Measurements from ENCODE around the gene BET1.

The BET1 gene

DNA sequence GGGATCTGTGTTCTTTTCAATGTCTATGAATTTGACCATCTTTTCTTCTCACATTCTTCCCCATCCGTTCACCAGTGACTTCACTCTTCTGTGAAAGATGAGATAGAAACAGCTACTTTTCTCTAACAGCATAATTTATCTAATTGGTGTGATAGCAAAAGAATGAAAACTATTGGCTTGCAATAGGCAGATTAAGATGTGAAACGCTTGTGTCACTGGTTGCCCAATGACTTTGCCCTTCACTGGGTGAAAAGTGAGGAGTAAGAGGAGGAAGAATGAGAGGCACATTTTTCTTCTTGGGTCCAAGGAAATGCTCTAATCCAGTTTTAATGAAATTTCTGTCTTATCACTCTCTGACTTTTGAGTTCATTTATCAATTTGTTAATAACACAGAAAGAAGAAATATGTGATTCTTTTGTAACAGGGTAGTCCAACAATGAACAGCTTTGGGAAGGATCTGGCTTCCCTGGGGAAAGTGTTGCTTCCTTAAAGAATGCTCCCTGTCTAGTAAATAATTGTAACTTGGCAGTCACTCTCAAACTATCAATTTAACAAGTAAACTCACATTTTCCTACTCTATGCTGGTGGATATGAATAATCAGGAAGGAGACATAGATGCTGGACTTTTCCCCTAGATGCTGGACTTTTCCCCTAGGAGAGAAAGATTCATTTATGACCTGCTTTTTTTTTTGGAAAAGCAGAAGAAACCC, 35.1 kb downstream of the BET1 start:
- Histone ChIP-seq H3K36me3 (ENCODE audit: control insufficient read depth in 5 of 5, insufficient read depth in 5 of 5, low read length in 5 of 5) (no peaks in the 10 kb centered on the region), H3K4me1 (ENCODE audit: control insufficient read depth in 5 of 5, insufficient read depth in 5 of 5, low read length in 5 of 5) (peaks cover 0 to 20% (median 14%) of the 10 kb centered on the region in 5 donors), H3K27ac (ENCODE audit: low read depth, low read length) (peak overlapping the region; percentile 81), H3K9me3 (ENCODE audit: control insufficient read depth in 5 of 5, low read length in 5 of 5) (no peaks in the 10 kb centered on the region), H3K4me3 (ENCODE audit: low read depth in 1 of 5, low read length in 5 of 5) (no peak overlapping the region), H3K9ac (ENCODE audit: low read length in 5 of 5) (peak overlapping the region in 1 of 5 donors; percentile 73), H3K27me3 (ENCODE audit: control insufficient read depth in 5 of 5, insufficient read depth in 4 of 5, low read length in 5 of 5) (no peaks in the 10 kb centered on the region)

- Histone ChIP-seq H3K4me3 (ENCODE audit: low read depth in 1 of 5, low read length in 5 of 5) (no peak overlapping the region), H3K36me3 (ENCODE audit: control insufficient read depth in 5 of 5, insufficient read depth in 5 of 5, low read length in 5 of 5) (no peaks in the 10 kb centered on the region), H3K27me3 (ENCODE audit: control insufficient read depth in 5 of 5, insufficient read depth in 4 of 5, low read length in 5 of 5) (no peaks in the 10 kb centered on the region), H3K9me3 (ENCODE audit: control insufficient read depth in 5 of 5, low read length in 5 of 5) (no peaks in the 10 kb centered on the region), H3K9ac (ENCODE audit: low read length in 5 of 5) (no peak overlapping the region), H3K27ac (ENCODE audit: low read depth, low read length) (no peak overlapping the region), H3K4me1 (ENCODE audit: control insufficient read depth in 5 of 5, insufficient read depth in 5 of 5, low read length in 5 of 5) (peaks cover 0 to 16% (median 10%) of the 10 kb centered on the region in 5 donors)
These were observed 39.3 kb downstream of the BET1 start for GRCh38 chr7:93964813-93965212.

DNA sequence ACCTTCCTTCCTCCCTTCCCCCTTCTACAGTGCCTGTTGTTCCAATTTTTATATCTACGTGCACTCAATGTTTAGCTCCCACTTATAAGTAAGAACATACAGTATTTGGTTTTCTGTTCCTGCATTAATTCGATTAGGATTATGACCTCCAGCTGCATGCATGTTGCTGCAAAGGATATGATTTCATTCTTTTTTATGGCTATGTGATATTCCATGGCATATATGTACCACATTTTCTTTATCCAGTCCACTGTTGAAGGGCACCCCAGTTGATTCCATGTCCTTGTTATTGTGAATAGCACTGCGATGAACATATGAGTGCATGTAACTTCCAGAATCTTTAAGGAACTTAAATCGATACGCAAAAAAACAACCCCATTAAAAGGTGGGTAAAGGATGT, 39.9 kb downstream of the BET1 start:
- no peaks in the 10 kb centered on the region for H3K27me3 ChIP-seq (ENCODE audit: control insufficient read depth in 5 of 5, insufficient read depth in 4 of 5, low read length in 5 of 5)
- H3K9ac ChIP-seq (ENCODE audit: low read length in 5 of 5), result no peak overlapping the region
- H3K4me3 ChIP-seq (ENCODE audit: low read depth in 1 of 5, low read length in 5 of 5), result no peak overlapping the region
- no peak overlapping the region for H3K27ac ChIP-seq (ENCODE audit: low read depth, low read length)
- no peaks in the 10 kb centered on the region for H3K9me3 ChIP-seq (ENCODE audit: control insufficient read depth in 5 of 5, low read length in 5 of 5)
- peaks cover 0 to 10% (median 4%) of the 10 kb centered on the region in 5 donors for H3K4me1 ChIP-seq (ENCODE audit: control insufficient read depth in 5 of 5, insufficient read depth in 5 of 5, low read length in 5 of 5)
- no peaks in the 10 kb centered on the region for H3K36me3 ChIP-seq (ENCODE audit: control insufficient read depth in 5 of 5, insufficient read depth in 5 of 5, low read length in 5 of 5)

- Histone ChIP-seq H3K4me3 (ENCODE audit: low read depth in 1 of 5, low read length in 5 of 5) (no peak overlapping the region), H3K4me1 (ENCODE audit: control insufficient read depth in 5 of 5, insufficient read depth in 5 of 5, low read length in 5 of 5) (peaks cover 0 to 5% (median 0%) of the 10 kb centered on the region in 5 donors), H3K36me3 (ENCODE audit: control insufficient read depth in 5 of 5, insufficient read depth in 5 of 5, low read length in 5 of 5) (no peaks in the 10 kb centered on the region), H3K27ac (ENCODE audit: low read depth, low read length) (no peak overlapping the region), H3K9ac (ENCODE audit: low read length in 5 of 5) (no peak overlapping the region), H3K27me3 (ENCODE audit: control insufficient read depth in 5 of 5, insufficient read depth in 4 of 5, low read length in 5 of 5) (no peaks in the 10 kb centered on the region), H3K9me3 (ENCODE audit: control insufficient read depth in 5 of 5, low read length in 5 of 5) (no peaks in the 10 kb centered on the region)
These were observed 43.2 kb downstream of the BET1 start for GRCh38 chr7:93960986-93961385.

DNA sequence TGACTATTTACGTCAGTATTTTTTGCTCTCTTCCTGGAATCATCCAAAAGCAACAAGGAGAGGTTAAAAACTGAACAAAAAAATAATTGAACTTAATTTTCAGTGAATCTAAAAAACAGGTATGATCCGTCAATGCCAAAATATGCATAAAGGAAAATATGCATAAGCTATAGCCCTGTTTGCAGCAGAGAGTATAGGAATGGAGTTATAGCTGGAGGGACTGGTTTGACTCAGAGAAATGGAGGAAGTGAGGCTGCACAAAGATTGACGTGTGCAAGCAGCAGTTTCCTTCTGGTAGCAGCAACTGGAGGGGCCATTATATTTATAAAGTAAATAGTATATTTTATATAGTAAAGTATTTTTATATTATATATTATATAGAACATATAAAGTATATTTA, 45.5 kb downstream of the BET1 start:
- H3K27me3 ChIP-seq (ENCODE audit: control insufficient read depth in 5 of 5, insufficient read depth in 4 of 5, low read length in 5 of 5), result no peaks in the 10 kb centered on the region
- H3K4me1 ChIP-seq (ENCODE audit: control insufficient read depth in 5 of 5, insufficient read depth in 5 of 5, low read length in 5 of 5), result peaks cover 0 to 6% (median 0%) of the 10 kb centered on the region in 5 donors

GRCh38 chr7:93958216-93958615, 45.9 kb downstream of the BET1 start:
- Histone ChIP-seq H3K27me3 (ENCODE audit: control insufficient read depth in 5 of 5, insufficient read depth in 4 of 5, low read length in 5 of 5) (no peaks in the 10 kb centered on the region), H3K27ac (ENCODE audit: low read depth, low read length) (no peak overlapping the region), H3K9ac (ENCODE audit: low read length in 5 of 5) (no peak overlapping the region), H3K4me3 (ENCODE audit: low read depth in 1 of 5, low read length in 5 of 5) (peak overlapping the region in 1 of 5 donors; percentile 2), H3K4me1 (ENCODE audit: control insufficient read depth in 5 of 5, insufficient read depth in 5 of 5, low read length in 5 of 5) (peaks cover 0 to 8% (median 0%) of the 10 kb centered on the region in 5 donors), H3K36me3 (ENCODE audit: control insufficient read depth in 5 of 5, insufficient read depth in 5 of 5, low read length in 5 of 5) (no peaks in the 10 kb centered on the region), H3K9me3 (ENCODE audit: control insufficient read depth in 5 of 5, low read length in 5 of 5) (no peaks in the 10 kb centered on the region)

More for the DNA sequence above, 45.5 kb downstream of the BET1 start:
- no peak overlapping the region for H3K9ac ChIP-seq (ENCODE audit: low read length in 5 of 5)
- no peak overlapping the region for H3K27ac ChIP-seq (ENCODE audit: low read depth, low read length)
- H3K9me3 ChIP-seq (ENCODE audit: control insufficient read depth in 5 of 5, low read length in 5 of 5), result no peaks in the 10 kb centered on the region
- H3K4me3 ChIP-seq (ENCODE audit: low read depth in 1 of 5, low read length in 5 of 5), result peak overlapping the region in 1 of 5 donors; percentile 2
- no peaks in the 10 kb centered on the region for H3K36me3 ChIP-seq (ENCODE audit: control insufficient read depth in 5 of 5, insufficient read depth in 5 of 5, low read length in 5 of 5)

DNA sequence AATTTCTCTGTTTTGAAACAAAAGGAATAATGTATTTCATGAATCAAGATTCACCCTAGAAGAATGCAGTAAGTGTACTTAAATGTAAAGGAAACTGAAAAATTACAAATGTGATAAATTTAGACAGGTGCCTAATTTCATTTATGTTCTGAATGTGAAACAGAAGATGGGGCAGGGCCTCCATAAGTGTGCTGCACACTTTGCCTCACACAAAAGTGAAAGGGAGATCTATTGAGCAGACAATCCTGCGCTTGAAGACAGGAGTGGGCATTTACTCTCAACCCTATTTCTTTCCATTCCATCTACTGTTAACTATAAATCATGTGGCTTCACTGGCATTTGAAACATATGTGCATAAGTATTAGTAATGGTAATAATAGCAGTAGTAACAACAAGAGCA, 46.4 kb downstream of the BET1 start:
- Histone ChIP-seq H3K9ac (ENCODE audit: low read length in 5 of 5) (no peak overlapping the region), H3K36me3 (ENCODE audit: control insufficient read depth in 5 of 5, insufficient read depth in 5 of 5, low read length in 5 of 5) (no peaks in the 10 kb centered on the region), H3K27ac (ENCODE audit: low read depth, low read length) (no peak overlapping the region), H3K9me3 (ENCODE audit: control insufficient read depth in 5 of 5, low read length in 5 of 5) (no peaks in the 10 kb centered on the region), H3K27me3 (ENCODE audit: control insufficient read depth in 5 of 5, insufficient read depth in 4 of 5, low read length in 5 of 5) (no peaks in the 10 kb centered on the region), H3K4me1 (ENCODE audit: control insufficient read depth in 5 of 5, insufficient read depth in 5 of 5, low read length in 5 of 5) (peaks cover 0 to 8% (median 0%) of the 10 kb centered on the region in 5 donors), H3K4me3 (ENCODE audit: low read depth in 1 of 5, low read length in 5 of 5) (no peak overlapping the region)

DNA sequence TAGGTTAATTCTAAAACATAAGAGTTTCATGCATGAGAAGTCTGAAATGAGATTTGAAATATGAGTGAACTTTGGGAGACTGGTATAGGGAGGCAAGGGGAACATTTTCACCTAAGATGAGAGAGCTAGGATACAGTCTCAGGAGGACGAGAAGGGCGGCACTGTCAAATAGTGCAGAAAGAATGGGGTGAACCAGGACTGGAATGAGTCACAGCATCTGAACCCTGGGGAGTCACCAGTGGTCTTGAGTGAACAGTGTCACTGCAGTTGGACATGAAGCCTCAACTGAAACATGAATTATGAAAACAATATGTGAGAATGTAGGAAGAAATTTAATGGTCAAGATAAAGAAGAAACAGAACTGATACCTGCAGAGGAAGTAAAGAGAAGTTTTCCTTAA, 48.9 kb downstream of the BET1 start:
- Histone ChIP-seq H3K36me3 (ENCODE audit: control insufficient read depth in 5 of 5, insufficient read depth in 5 of 5, low read length in 5 of 5) (no peaks in the 10 kb centered on the region), H3K4me1 (ENCODE audit: control insufficient read depth in 5 of 5, insufficient read depth in 5 of 5, low read length in 5 of 5) (peaks cover 0 to 8% (median 0%) of the 10 kb centered on the region in 5 donors), H3K27ac (ENCODE audit: low read depth, low read length) (no peak overlapping the region), H3K9ac (ENCODE audit: low read length in 5 of 5) (no peak overlapping the region), H3K9me3 (ENCODE audit: control insufficient read depth in 5 of 5, low read length in 5 of 5) (no peaks in the 10 kb centered on the region), H3K27me3 (ENCODE audit: control insufficient read depth in 5 of 5, insufficient read depth in 4 of 5, low read length in 5 of 5) (no peaks in the 10 kb centered on the region), H3K4me3 (ENCODE audit: low read depth in 1 of 5, low read length in 5 of 5) (no peak overlapping the region)

GRCh38 chr7:93949423-93949822, 54.7 kb downstream of the BET1 start:
- no peak overlapping the region for H3K9ac ChIP-seq (ENCODE audit: low read length in 5 of 5)
- H3K27ac ChIP-seq (ENCODE audit: low read depth, low read length), result peak overlapping the region; percentile 54

DNA sequence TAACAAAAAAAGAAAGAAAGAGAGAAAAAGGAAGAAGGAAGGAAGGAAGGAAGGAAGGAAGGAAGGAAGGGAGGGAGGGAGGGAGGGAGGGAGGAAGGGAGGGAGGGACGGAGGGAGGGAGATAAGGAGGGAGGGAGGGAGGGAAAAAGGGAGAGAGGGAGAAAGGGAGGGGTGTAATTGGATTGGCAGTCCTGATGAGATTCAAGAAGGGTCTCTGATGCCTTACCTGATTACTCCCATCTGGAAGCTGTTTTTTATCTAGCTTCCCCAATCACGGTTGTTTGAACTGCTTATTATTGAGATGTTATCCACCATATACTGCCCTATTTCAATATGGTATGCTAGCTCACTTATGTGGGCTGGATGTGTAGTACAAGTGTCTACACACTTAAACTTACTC, 55.3 kb downstream of the BET1 start:
- Histone ChIP-seq H3K9ac (ENCODE audit: low read length in 5 of 5) (no peak overlapping the region), H3K36me3 (ENCODE audit: control insufficient read depth in 5 of 5, insufficient read depth in 5 of 5, low read length in 5 of 5) (no peaks in the 10 kb centered on the region), H3K9me3 (ENCODE audit: control insufficient read depth in 5 of 5, low read length in 5 of 5) (no peaks in the 10 kb centered on the region), H3K4me3 (ENCODE audit: low read depth in 1 of 5, low read length in 5 of 5) (no peak overlapping the region), H3K27ac (ENCODE audit: low read depth, low read length) (peak overlapping the region; percentile 54), H3K4me1 (ENCODE audit: control insufficient read depth in 5 of 5, insufficient read depth in 5 of 5, low read length in 5 of 5) (peaks cover 0 to 36% (median 0%) of the 10 kb centered on the region in 5 donors), H3K27me3 (ENCODE audit: control insufficient read depth in 5 of 5, insufficient read depth in 4 of 5, low read length in 5 of 5) (no peaks in the 10 kb centered on the region)

More at GRCh38 chr7:93949423-93949822, 54.7 kb downstream of the BET1 start:
- Histone ChIP-seq H3K4me3 (ENCODE audit: low read depth in 1 of 5, low read length in 5 of 5) (no peak overlapping the region), H3K4me1 (ENCODE audit: control insufficient read depth in 5 of 5, insufficient read depth in 5 of 5, low read length in 5 of 5) (peaks cover 0 to 31% (median 0%) of the 10 kb centered on the region in 5 donors), H3K36me3 (ENCODE audit: control insufficient read depth in 5 of 5, insufficient read depth in 5 of 5, low read length in 5 of 5) (no peaks in the 10 kb centered on the region), H3K9me3 (ENCODE audit: control insufficient read depth in 5 of 5, low read length in 5 of 5) (no peaks in the 10 kb centered on the region), H3K27me3 (ENCODE audit: control insufficient read depth in 5 of 5, insufficient read depth in 4 of 5, low read length in 5 of 5) (no peaks in the 10 kb centered on the region)

Data from subcutaneous abdominal adipose tissue (tissue), 5 donors.